HCT116 (cell line): Measurements from ENCODE around the gene SYCE3.

Source experiments
- CBX3 ChIP-seq: IDR thresholded peaks from 2 replicates; pipeline ENCODE4 v1.6.1; 2012; ENCODE audit warnings: low read depth
- EZH2 ChIP-seq: fragments of 200-600 bp; sonication (generic); IDR thresholded peaks from 2 replicates; pipeline ENCODE4 v1.6.1; 2017; ENCODE audit warnings: antibody characterized with exemption, mixed run types
- POLR2A ChIP-seq: IDR thresholded peaks from 2 replicates; pipeline ENCODE4 v1.7.0; 2011; ENCODE audit warnings: borderline replicate concordance; ENCODE audit not compliant: insufficient read depth, insufficient read length; ENCODE audit errors: extremely low read depth
- ZFX ChIP-seq: fragments of 450-650 bp; IDR thresholded peaks from 2 replicates; pipeline ENCODE4 v1.6.1; 2017
- TF ChIP-seq, protein P1 (sequence below), 3 experiments: fragments of 200-600 bp in 1 of 3; sonication (generic) in 1 of 3; IDR thresholded peaks in 2 of 3; conservative IDR thresholded peaks in 1 of 3; 2 replicates each; pipeline ENCODE4 v1.5.1; 2012 to 2017; ENCODE audit warnings: low read depth in 2 of 3, low read length in 2 of 3, antibody characterized with exemption in 1 of 3, borderline replicate concordance in 1 of 3, control low read depth in 1 of 3, mild to moderate bottlenecking in 1 of 3, mixed read lengths in 1 of 3, mixed run types in 1 of 3, moderate library complexity in 1 of 3; ENCODE audit not compliant: insufficient read depth in 1 of 3
- TF ChIP-seq, protein P2 (sequence below): IDR thresholded peaks from 2 replicates; pipeline ENCODE4 v1.6.1; 2012; ENCODE audit warnings: low read depth
- TF ChIP-seq, protein P3 (sequence below): IDR thresholded peaks from 2 replicates; pipeline ENCODE4 v1.6.1; 2011; ENCODE audit warnings: mild to moderate bottlenecking, low read length, moderate library complexity; ENCODE audit not compliant: insufficient replicate concordance; ENCODE audit errors: extremely low read depth

DNA sequence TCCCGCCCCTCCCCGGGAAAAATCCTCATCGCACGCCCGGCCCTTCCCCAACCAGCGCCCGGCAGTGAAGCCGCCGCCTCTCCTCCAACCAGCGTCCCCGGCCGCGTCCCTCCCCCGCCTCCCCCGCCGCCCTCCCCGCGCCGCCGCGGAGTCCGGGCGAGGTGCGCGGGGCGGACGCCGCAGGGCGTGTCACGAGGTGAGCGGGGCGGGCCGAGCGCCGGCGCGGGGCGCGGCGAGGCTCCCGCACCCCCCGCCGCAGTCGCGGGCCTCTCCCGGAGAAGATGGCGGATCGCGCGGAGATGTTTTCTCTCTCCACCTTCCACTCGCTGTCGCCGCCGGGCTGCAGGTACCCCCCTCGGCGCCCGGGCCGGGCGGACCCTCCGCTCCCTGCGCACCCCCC is 37.8 kb upstream of the SYCE3 start, which contains the start of gene MAPK8IP2:
- TF ChIP-seq, protein P1, sequence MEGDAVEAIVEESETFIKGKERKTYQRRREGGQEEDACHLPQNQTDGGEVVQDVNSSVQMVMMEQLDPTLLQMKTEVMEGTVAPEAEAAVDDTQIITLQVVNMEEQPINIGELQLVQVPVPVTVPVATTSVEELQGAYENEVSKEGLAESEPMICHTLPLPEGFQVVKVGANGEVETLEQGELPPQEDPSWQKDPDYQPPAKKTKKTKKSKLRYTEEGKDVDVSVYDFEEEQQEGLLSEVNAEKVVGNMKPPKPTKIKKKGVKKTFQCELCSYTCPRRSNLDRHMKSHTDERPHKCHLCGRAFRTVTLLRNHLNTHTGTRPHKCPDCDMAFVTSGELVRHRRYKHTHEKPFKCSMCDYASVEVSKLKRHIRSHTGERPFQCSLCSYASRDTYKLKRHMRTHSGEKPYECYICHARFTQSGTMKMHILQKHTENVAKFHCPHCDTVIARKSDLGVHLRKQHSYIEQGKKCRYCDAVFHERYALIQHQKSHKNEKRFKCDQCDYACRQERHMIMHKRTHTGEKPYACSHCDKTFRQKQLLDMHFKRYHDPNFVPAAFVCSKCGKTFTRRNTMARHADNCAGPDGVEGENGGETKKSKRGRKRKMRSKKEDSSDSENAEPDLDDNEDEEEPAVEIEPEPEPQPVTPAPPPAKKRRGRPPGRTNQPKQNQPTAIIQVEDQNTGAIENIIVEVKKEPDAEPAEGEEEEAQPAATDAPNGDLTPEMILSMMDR (IDR thresholded peaks at IDR 0.05 in 2 of 3, conservative IDR thresholded peaks at IDR 0.05 in 1 of 3; ENCODE audit: borderline replicate concordance in 1 of 3, insufficient read depth in 1 of 3, low read depth in 2 of 3, low read length in 2 of 3): no peak
- TF ChIP-seq EZH2 (no peak), POLR2A (no peak), CBX3 (no peak), ZFX (no peak)
- TF ChIP-seq, protein P2, sequence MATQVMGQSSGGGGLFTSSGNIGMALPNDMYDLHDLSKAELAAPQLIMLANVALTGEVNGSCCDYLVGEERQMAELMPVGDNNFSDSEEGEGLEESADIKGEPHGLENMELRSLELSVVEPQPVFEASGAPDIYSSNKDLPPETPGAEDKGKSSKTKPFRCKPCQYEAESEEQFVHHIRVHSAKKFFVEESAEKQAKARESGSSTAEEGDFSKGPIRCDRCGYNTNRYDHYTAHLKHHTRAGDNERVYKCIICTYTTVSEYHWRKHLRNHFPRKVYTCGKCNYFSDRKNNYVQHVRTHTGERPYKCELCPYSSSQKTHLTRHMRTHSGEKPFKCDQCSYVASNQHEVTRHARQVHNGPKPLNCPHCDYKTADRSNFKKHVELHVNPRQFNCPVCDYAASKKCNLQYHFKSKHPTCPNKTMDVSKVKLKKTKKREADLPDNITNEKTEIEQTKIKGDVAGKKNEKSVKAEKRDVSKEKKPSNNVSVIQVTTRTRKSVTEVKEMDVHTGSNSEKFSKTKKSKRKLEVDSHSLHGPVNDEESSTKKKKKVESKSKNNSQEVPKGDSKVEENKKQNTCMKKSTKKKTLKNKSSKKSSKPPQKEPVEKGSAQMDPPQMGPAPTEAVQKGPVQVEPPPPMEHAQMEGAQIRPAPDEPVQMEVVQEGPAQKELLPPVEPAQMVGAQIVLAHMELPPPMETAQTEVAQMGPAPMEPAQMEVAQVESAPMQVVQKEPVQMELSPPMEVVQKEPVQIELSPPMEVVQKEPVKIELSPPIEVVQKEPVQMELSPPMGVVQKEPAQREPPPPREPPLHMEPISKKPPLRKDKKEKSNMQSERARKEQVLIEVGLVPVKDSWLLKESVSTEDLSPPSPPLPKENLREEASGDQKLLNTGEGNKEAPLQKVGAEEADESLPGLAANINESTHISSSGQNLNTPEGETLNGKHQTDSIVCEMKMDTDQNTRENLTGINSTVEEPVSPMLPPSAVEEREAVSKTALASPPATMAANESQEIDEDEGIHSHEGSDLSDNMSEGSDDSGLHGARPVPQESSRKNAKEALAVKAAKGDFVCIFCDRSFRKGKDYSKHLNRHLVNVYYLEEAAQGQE: no peak
- TF ChIP-seq, protein P3, sequence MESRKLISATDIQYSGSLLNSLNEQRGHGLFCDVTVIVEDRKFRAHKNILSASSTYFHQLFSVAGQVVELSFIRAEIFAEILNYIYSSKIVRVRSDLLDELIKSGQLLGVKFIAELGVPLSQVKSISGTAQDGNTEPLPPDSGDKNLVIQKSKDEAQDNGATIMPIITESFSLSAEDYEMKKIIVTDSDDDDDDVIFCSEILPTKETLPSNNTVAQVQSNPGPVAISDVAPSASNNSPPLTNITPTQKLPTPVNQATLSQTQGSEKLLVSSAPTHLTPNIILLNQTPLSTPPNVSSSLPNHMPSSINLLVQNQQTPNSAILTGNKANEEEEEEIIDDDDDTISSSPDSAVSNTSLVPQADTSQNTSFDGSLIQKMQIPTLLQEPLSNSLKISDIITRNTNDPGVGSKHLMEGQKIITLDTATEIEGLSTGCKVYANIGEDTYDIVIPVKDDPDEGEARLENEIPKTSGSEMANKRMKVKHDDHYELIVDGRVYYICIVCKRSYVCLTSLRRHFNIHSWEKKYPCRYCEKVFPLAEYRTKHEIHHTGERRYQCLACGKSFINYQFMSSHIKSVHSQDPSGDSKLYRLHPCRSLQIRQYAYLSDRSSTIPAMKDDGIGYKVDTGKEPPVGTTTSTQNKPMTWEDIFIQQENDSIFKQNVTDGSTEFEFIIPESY: no peak
